CMK (cell line): Measurements from ENCODE around the gene C10orf90.
"Not testable (repeated sequence)": the region's sequence is repeated elsewhere in the genome, so short reads cannot be mapped to it uniquely, and the experiment has no call there.

Experiments
- DNase-seq: peaks from one replicate; pipeline ENCODE4 v3.0.0-alpha.2; 2010; ENCODE audit warnings: low read depth

The C10orf90 gene

DNA sequence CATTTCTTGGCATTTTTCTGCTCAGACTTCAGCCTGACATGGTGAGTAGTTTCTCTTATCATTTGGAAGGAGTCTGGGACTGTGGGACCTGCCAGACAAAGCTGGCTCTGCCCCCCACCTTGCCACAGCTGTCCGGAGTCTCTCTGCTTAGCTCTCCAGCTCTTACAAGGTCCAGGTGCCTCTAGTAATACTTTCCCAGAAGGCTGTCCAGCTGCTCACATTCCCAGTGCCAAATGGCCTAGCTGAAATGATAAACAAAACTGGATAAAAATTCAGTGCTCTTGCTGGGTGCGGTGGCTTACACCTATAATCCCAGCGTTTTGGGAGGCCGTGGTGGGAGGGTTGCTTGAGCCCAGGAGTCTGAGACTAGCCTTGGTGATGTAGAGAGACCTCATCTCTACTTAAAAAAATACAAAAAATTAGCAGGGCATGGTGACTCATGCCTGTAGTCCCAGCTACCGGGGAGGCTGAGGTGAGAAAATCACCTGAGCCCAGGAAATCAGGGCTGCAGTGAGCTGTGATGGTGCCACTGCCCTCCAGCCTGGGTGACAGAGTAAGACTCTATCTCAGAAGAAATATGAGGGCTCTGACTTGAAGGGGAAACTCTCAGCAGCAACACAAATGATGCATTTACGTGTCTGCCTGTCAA, 86.8 kb downstream of the C10orf90 start:
- no peak for DNase-seq

- no peak for DNase-seq
These were observed 88.8 kb downstream of the C10orf90 start for GRCh38 chr10:126581648-126582046.

GRCh38 chr10:126580873-126581647, 89.4 kb downstream of the C10orf90 start:
- no peak for DNase-seq

DNA sequence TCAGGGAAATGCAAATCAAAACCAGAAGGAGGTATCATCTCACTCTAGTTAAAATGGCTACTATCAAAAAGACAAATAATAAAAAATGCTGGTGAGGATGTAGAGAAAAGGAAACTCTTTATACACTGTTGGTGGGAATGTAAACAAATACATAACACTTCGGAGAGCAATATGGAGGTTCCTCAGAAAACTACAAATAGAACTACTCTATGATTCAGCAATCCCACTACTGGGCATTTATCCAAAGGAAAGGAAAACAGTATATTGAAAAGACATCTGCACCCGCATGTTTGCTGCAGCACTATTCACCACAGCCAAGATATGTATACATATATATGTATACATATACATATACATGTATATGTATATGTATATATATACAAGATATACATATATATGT, 94.2 kb downstream of the C10orf90 start:
- DNase-seq: no peak

GRCh38 chr10:126570621-126571602, 99.6 kb downstream of the C10orf90 start:
- DNase-seq: no peak

DNA sequence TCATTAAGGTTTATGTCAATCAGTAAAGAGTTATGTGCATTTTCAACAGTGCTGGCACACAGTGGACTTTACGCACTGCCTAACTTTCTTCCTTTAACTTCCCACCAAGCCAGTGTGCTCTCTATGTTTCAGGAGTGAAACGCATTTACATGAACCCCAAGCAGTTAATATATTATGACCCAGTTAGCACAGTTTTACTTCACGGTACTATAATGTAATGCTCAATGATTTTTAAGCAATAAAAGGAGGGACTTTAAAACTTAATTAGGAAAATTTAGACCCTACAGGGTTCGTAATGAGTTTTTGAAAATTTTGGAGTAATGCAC, 100.3 kb downstream of the C10orf90 start:
- no peak for DNase-seq

GRCh38 chr10:126569513-126570244, 100.8 kb downstream of the C10orf90 start:
- DNase-seq: no peak

- DNase-seq: no peak
These were observed 101.6 kb downstream of the C10orf90 start for GRCh38 chr10:126568809-126569385.

DNA sequence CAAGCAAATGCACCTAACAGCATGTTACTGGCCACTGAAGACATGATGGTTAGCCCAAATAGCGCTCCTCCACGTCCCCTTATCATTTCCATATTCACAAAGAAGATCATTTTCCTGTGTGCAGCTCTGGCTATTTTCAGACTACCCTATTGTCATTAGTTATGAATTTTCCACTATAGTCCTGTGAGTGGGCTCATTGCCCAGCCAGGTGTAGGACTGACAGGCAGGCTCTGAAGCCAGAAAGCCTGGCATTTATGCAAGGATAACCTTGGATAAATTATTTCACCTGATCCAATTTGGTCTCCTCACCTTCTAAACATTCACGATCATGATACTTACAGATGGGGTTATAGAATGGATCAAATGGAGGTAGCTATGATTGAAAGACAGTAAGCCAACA, 104.6 kb downstream of the C10orf90 start:
- no peak for DNase-seq

- DNase-seq: no peak
These were observed 105.1 kb downstream of the C10orf90 start for GRCh38 chr10:126565441-126565840.

DNA sequence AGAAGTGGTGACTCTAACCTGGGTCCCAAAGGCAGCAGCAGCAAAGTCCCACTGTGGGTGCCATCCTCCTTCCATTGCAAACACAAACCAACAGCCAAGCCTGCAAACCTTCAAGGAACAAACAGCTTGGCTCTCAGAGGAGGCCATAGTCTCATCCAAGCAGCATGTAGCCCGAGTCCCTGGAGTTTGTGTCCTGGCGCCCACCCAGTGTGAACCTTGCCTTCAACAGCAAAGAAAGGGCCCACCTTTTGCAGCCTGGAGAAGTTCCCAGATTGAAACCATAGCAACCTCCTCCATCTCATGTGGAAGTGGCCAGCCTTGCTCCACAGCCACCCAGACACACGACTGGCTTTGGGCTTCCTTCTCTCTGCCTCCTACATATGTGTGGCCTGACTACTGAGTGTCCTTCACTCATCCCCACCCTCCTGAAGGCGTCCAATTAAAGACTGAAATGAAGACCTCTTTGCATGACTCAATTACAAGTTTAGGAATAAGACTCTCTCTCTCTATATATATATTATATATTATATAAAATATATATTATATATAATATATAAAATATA, 106.1 kb downstream of the C10orf90 start:
- no peak for DNase-seq

DNA sequence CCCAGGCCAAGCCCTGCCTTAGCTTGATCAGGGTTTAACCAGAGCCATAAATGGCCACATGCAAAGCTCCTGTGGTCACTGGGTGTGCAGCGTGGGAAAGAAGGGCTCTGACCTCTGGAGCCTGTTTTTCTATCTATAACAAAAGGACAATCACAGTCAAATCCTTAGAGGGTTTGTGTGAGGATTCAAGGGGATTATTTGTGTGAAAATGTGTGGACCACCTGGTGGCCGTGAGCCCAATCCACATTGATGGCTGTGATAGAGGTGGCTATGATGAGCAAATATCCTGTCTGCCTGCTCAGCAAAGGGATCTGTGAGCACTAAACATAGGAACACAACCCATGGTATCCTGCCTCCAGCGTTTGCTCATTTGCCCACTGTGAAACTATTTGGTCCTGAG, 107.1 kb downstream of the C10orf90 start:
- DNase-seq: no peak

- DNase-seq: no peak
These were observed 108.4 kb downstream of the C10orf90 start for GRCh38 chr10:126561921-126562680.

- no peak for DNase-seq
These were observed 109.1 kb downstream of the C10orf90 start for GRCh38 chr10:126561294-126561920.

DNA sequence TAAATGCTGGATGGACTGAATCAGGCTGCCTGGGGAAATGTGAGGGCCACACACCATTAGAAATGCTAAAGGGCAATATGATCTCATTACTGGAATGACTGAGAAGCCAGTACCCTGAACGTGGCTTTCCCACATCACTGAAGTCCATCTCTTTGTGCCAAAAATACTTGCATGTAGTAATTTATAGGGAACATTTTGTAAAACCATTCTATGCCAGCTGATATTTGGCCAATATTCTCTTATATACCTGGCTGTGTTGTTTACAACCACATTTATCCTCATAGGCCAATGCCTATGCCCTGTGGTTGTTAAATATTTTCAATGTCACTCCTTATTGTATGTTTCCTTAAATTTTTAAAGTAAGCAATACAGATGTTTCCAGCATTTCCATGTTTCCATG, 111.6 kb downstream of the C10orf90 start:
- DNase-seq: no peak

GRCh38 chr10:126551202-126551601, 119.3 kb downstream of the C10orf90 start:
- no peak for DNase-seq

DNA sequence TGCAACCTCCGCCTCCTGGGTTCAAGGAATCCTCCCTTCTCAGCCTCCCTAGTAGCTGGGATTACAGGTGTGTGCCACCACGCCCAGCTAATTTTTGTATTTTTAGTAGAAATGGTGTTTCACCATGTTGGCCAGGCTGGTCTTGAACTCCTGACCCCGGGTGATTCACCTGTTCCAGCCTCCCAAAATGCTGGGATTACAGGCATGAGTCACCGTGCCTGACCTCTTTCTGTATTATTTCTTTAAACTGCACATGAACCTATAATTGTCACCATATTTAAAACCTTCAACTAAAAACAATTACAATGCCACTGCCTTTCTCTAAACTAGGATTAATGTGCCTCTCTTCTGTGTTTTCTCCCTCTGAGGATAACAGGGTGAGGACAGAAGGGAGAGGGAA, 119.9 kb downstream of the C10orf90 start:
- not testable (repeated sequence) for DNase-seq

DNA sequence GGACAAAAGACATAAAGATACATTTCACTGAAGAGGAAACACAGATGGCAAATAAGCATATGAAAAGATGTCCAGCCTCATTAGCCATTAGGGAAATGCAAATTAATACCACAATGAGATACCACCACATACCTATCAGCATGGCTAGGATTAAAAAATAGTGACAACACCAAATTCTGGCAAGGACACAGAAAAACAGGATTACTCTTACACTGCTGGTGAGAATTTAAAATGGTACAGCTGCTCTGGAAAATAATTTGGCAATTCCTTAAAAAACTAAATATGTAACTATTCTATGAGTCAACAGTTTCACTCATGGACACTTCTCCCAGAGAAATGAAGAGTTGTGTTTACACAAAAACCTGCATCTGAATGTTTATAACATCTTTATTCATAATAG, 121.1 kb downstream of the C10orf90 start:
- DNase-seq: no peak

- no peak for DNase-seq
These were observed 125.9 kb downstream of the C10orf90 start for GRCh38 chr10:126544565-126544964.
